Activated B cell treated with CpG ODN at 0.5 μM for 24 hours (primary cell): ENCODE data around the gene SENP2. TPM values are rescaled to one million over a fixed set of nuclear protein-coding genes. Genes with fewer than 3 reads are reported as not detected.

Experiments used
- ATAC-seq: fragments of 200-7000 bp; cut with Tn5 transposase; one replicate; pipeline ENCODE4 v1.10.0; 2021; ENCODE audit warnings: low read depth, mild to moderate bottlenecking, moderate library complexity
- CTCF ChIA-PET: fragments of 350-600 bp; sonication (Branson Sonifier 250); formaldehyde crosslinking; loops from one replicate; lab custom pipeline; 2021; ENCODE audit warnings: antibody characterized with exemption; lab: Charles Lee
- POLR2A ChIA-PET: fragments of 350-600 bp; sonication (Branson Sonifier 250); formaldehyde crosslinking; loops from one replicate; lab custom pipeline; 2021; ENCODE audit warnings: antibody characterized with exemption; lab: Charles Lee
- DNase-seq: peaks from one replicate; pipeline ENCODE4 v3.0.0; 2022
- H3K27ac Mint-ChIP-seq: one replicate; pipeline ENCODE4 v1.8.0; 2020; ENCODE audit warnings: mixed read lengths
- H3K27me3 Mint-ChIP-seq: one replicate; pipeline ENCODE4 v1.8.0; 2021; ENCODE audit warnings: mixed read lengths
- H3K36me3 Mint-ChIP-seq: one replicate; pipeline ENCODE4 v1.8.0; 2021; ENCODE audit warnings: low read depth, mixed read lengths
- H3K4me1 Mint-ChIP-seq: one replicate; pipeline ENCODE4 v1.8.0; 2021; ENCODE audit warnings: mixed read lengths
- H3K4me3 Mint-ChIP-seq: one replicate; pipeline ENCODE4 v1.8.0; 2020; ENCODE audit warnings: mild to moderate bottlenecking, mixed read lengths
- H3K9me3 Mint-ChIP-seq: one replicate; pipeline ENCODE4 v1.8.0; 2020; ENCODE audit warnings: mixed read lengths
- intact Hi-C: fragments of 100-400 bp; cut with micrococcal nuclease; formaldehyde crosslinking; loops from one replicate; pipeline ENCODE4 v1.15.1; 2024
- total RNA-seq: library from RNA; stranded (reverse); gene quantifications from 2 replicates; pipeline ENCODE4 v1.2.3, GENCODE V29; 2022
- TF ChIP-seq, protein P1 (sequence below): fragments of 200-600 bp; IDR thresholded peaks from one replicate; pipeline ENCODE4 v1.8.0; 2022; ENCODE audit warnings: antibody characterized with exemption, mild to moderate bottlenecking

The SENP2 gene
- total RNA-seq, 1 donor from 2014 or later = 47.1 TPM

DNA sequence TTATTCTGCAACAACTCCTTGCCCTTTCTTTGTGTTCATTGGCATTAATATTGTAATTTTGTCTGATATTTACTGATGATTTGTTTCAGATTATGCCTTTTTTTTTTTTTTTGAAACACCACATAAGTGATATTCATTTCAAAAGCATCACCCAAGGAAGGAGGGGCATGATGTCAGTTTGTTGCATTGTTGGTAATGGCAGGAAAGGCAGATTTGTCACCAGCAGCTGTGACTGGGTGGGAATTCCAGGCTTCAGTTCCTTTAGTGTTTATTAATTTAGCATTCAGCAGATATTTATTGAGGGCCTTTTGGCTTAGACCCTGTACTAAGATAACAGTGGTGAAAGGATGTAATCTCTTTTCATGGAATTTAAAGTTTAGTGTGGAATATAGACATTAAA lies 19.5 kb downstream of the SENP2 start:
- ATAC-seq (no peak), DNase-seq (no peak)
- POLR2A ChIA-PET = interaction anchor here (0.8 kb wide), 1 partner anchor 332 kb away, joined by 3 read pairs; the partner anchor contains the start of gene TRA2B
- intact Hi-C loops = no loop called here
- Mint-ChIP-seq H3K4me3 (no peak overlapping the region), H3K9me3 (no peaks in the 10 kb centered on the region), H3K4me1 (no peaks in the 10 kb centered on the region), H3K27me3 (no peaks in the 10 kb centered on the region), H3K36me3 (peaks cover 83% of the 10 kb centered on the region), H3K27ac (no peak overlapping the region)
- TF ChIP-seq, protein P1, sequence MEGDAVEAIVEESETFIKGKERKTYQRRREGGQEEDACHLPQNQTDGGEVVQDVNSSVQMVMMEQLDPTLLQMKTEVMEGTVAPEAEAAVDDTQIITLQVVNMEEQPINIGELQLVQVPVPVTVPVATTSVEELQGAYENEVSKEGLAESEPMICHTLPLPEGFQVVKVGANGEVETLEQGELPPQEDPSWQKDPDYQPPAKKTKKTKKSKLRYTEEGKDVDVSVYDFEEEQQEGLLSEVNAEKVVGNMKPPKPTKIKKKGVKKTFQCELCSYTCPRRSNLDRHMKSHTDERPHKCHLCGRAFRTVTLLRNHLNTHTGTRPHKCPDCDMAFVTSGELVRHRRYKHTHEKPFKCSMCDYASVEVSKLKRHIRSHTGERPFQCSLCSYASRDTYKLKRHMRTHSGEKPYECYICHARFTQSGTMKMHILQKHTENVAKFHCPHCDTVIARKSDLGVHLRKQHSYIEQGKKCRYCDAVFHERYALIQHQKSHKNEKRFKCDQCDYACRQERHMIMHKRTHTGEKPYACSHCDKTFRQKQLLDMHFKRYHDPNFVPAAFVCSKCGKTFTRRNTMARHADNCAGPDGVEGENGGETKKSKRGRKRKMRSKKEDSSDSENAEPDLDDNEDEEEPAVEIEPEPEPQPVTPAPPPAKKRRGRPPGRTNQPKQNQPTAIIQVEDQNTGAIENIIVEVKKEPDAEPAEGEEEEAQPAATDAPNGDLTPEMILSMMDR = no peak
- CTCF ChIA-PET = no interaction called here

- ATAC-seq (no peak), DNase-seq (no peak)
- H3K4me1 Mint-ChIP-seq = no peaks in the 10 kb centered on the region
- no peak overlapping the region for H3K4me3 Mint-ChIP-seq
- no peak overlapping the region for H3K27ac Mint-ChIP-seq
- intact Hi-C loops = no loop called here
- H3K9me3 Mint-ChIP-seq = no peaks in the 10 kb centered on the region
- TF ChIP-seq, protein P1 = no peak
- ChIA-PET CTCF (no interaction called here), POLR2A (interaction anchor here (0.8 kb wide), 1 partner anchor 332 kb away, joined by 3 read pairs; the partner anchor contains the start of gene TRA2B)
- H3K36me3 Mint-ChIP-seq = peaks cover 81% of the 10 kb centered on the region
- no peaks in the 10 kb centered on the region for H3K27me3 Mint-ChIP-seq
Measured at GRCh38 chr3:185606196-185606595, 20.1 kb downstream of the SENP2 start.

GRCh38 chr3:185613016-185613415 lies 26.9 kb downstream of the SENP2 start:
- ATAC-seq = no peak
- Mint-ChIP-seq H3K4me3 (no peak overlapping the region), H3K27ac (no peak overlapping the region), H3K9me3 (no peaks in the 10 kb centered on the region), H3K27me3 (no peaks in the 10 kb centered on the region), H3K4me1 (no peaks in the 10 kb centered on the region), H3K36me3 (peaks cover 66% of the 10 kb centered on the region)
- TF ChIP-seq, protein P1 = no peak
- intact Hi-C loops = no loop called here
- no peak for DNase-seq
- ChIA-PET CTCF (no interaction called here), POLR2A (no interaction called here)

GRCh38 chr3:185623939-185624665 lies 38.0 kb downstream of the SENP2 start:
- H3K27me3 Mint-ChIP-seq = no peaks in the 10 kb centered on the region
- TF ChIP-seq, protein P1 = no peak
- H3K4me3 Mint-ChIP-seq = no peak overlapping the region
- ATAC-seq = no peak
- ChIA-PET CTCF (no interaction called here), POLR2A (interaction anchor here (1.1 kb wide), 1 partner anchor 38 kb away, joined by 5 read pairs; the partner anchor contains the start of gene SENP2)
- H3K9me3 Mint-ChIP-seq = no peaks in the 10 kb centered on the region
- DNase-seq = no peak
- peaks cover 61% of the 10 kb centered on the region for H3K36me3 Mint-ChIP-seq
- H3K27ac Mint-ChIP-seq = no peak overlapping the region
- intact Hi-C loops = no loop called here
- no peaks in the 10 kb centered on the region for H3K4me1 Mint-ChIP-seq

GRCh38 chr3:185625784-185626183 lies 39.7 kb downstream of the SENP2 start:
- Mint-ChIP-seq H3K27me3 (no peaks in the 10 kb centered on the region), H3K36me3 (peaks cover 75% of the 10 kb centered on the region), H3K27ac (no peak overlapping the region), H3K4me1 (no peaks in the 10 kb centered on the region), H3K9me3 (no peaks in the 10 kb centered on the region), H3K4me3 (no peak overlapping the region)
- intact Hi-C loops = no loop called here
- ATAC-seq = no peak
- DNase-seq = no peak
- CTCF ChIA-PET = no interaction called here
- TF ChIP-seq, protein P1 = no peak
- POLR2A ChIA-PET = no interaction called here
